Superior temporal gyrus (tissue), 1 donor: ENCODE measurements around the gene LTN1.
A peak's percentile ranks its signal among the peaks of the same experiment; 100 is the strongest.
"Not testable (repeated sequence)": the region's sequence is repeated elsewhere in the genome, so short reads cannot be mapped to it uniquely, and the experiment has no call there.

ENCODE experiments used
- DNase-seq: peaks from one replicate; pipeline ENCODE4 v3.0.0-alpha.2; 2016; ENCODE audit errors: extremely low spot score

LTN1 gene

DNA sequence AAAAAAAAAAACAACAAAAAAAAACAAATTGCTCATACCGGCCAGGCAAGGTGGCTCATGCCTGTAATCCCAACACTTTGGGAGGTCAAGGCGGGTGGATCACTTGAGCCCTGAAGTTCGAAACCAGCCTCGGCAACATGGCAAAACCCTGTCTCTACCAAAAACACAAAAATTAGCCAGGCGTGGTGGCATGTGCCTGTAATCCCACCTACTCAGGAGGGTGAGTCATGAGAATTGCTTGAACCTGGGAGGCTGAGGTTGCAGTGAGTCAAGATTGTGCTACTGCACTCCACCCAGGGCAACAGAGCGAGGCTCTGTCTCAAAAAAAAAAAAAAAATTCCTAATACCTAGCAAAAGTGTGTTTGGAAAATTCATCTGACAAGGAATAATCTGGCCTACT lies 4.5 kb downstream of the LTN1 start:
- DNase-seq, result not testable (repeated sequence)

DNA sequence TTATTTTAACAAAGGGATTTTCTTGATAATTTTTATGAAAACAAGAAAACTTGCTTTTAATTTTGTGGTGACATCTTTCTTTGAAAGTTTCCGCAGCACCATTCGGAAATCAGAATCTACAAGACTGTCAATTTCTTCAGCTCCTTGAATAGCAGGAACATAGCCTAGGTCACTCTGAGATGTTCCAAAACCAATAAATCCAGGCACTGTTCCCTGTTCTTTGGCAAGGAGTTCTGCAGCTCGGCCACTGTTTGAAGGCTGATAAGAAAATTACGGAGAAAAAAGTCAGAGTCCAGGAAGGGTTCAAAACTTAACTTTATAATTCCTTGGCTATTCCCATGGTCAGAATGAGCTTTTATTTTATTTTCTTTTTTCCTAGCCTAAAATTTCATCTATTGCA lies 6.0 kb downstream of the LTN1 start:
- no peak for DNase-seq

DNA sequence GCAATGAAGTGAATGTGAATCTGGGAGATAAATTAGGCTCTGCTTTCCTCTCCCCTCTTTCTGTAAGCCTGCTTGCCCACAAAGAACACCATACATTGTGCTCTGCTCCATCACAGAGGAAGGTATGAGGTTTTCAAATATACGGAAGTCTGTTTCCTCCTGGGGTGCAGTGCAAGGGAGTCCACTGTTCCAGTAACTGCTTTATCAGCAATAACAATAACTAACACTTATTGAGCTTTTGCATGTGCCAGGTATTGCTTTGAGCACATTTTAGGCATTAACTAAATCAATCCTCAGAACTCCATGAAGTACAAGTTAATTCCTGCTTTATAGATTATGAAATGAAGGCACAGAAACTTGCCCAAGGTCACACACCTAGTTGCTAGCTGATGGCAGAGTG lies 10.0 kb downstream of the LTN1 start:
- DNase-seq, result no peak

DNA sequence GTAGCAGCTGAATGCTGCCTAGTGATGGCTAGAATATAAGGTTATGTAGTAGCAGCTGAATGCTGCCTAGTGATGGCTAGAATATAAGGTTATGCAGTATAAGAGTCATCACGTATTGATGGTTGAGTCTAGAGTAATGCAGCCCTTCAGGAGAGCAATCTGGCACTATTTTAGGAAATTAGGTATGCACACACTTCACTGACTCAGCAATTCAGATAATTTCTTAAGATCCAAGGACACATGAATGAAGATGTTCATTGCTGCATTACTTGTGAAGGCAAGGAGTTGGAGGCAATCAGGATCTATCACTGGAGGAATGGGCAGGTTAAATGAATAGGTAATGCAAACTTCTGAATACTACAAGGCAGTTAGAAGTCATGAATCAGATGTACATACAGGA lies 13.6 kb downstream of the LTN1 start:
- no peak for DNase-seq

DNA sequence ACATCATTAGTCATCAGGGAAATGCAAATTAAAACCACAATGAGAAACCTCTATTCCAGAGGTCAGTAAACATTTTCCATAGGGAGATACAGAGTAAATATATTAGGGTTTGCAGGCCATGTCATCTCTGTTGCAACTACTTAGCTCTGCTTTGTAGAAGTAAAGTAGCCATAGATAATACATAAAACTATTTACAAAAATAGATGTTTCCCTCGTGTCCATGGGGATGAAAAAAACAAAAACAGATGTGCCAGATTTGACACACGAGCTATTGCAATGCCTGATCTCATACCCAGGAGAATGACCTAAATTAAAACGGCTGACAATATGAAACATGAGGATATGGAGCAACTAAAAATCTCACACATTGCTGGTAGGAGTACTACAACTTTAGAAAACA lies 17.3 kb downstream of the LTN1 start:
- DNase-seq, result no peak

DNA sequence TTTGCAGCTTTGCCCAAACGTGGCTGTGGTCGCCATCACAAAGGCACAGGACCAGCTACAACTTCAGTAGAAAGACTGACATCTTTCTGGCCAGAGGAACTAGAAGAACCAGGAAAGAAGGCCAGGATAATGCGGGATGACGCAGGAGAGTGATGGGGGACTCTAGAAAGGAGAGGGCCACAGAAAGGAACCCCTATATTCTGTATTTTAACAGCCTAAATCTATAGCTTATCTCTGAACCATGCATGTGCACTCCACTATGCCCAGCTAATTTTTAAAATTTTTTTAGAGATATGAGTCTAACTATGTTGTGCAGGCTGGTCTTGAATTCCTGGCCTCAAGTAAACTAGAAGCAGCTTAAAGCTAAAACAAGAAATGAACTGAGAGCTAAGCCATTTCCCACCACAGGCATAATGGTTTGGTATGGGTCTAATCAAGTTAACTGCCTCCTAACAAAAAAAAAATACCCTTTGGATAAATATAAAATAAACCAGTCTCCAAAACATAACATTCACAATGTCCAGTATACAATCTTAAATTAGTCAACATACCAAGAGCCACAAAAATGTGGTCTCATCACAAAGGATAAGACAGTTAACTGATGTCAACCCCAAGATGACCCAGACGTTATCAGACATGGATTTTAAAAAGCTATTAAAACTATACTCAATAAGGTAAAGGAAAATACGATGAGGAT lies 18.0 kb downstream of the LTN1 start:
- no peak for DNase-seq

DNA sequence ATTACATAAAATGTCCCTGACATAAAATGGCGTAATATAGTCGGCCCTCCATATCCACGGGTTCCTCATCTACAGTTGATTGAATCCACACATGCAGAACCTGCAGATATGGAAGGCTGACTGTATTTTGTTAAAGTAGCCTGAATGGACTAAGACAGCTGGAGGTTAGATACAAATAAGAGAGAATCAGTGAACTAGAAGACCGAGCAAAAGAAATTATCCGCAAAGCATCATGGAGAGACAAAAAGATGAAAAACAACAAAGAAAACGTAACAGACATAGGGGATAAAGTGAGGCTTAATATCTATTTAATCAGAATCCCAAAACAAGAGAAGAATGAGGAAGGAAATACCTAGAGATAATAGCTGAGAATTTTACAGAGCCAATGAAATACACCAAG lies 20.3 kb downstream of the LTN1 start:
- DNase-seq, result no peak

DNA sequence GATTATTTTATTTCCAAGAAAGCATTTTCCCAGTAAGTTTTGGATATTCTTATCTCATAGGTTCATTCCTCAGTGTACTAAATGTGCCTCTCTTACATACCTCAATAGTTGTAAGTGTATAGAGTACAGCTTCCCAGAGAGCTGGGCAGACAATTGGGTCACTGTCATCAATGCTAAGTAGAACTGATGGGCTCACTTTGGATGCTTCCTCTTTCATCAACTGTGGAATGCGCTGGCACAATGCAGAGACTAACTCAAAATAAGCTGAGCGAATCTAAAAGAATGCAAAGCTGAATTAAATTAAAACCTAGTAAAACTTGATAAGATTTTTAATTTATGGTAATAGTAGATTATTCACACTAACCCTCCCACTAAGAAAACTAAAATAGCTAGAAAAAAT lies 21.5 kb downstream of the LTN1 start:
- DNase-seq, result peak; percentile 34

DNA sequence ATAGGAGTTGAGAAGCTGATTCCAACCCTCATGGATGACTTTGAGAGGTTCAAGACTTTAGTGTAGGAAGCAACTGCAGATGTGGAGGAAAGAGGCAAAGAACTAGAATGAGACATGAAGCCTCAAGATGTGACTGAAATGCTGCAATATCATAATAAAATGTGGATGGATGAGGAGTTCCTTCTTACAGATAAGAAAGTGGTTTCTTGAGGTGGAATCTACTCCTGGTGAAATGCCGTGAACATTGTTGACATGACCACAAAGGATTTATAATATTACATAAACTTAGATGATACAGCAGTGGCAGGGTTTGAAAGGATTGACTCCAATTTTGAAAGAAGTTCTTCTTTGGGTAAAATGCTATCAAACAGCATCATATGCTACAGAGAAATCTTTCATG lies 28.8 kb downstream of the LTN1 start:
- no peak for DNase-seq

DNA sequence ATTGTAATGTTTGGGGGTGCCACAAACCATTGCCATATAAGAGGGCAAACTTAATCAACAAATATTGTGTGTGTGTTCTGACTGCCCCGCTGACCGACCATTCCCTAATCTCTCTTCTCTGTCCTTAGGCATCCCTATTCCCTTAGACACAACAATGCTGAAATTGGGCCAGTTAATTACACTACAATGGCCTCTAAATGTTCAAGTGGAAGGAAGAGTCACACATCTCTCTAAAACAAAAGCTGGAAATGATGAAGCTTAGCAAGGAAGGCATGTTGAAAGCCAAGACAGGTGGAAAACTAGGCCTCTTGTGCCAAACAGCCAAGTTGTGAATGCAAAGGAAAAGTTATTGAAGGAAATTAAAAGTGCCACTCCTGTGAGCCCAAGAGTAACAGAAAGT lies 30.2 kb downstream of the LTN1 start:
- DNase-seq, result no peak

DNA sequence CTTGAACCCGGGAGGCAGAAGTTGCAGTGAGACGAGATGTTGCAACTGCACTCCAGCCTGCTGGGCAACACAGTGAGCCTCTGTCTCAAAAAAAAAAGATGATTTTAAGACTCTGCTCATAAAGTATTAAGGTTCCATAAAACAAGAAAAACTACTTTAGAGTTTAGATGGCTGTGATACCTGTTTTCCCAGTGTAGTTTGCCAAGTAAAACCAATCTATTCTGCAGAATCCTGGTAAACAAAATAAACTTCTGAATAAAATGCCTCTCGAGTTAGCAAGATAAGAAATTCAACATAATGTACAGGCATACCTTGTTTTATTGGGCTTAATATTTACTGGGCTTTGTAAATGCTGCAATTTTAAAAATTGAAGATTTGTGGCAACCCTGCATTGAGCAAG lies 30.8 kb downstream of the LTN1 start:
- DNase-seq, result no peak

DNA sequence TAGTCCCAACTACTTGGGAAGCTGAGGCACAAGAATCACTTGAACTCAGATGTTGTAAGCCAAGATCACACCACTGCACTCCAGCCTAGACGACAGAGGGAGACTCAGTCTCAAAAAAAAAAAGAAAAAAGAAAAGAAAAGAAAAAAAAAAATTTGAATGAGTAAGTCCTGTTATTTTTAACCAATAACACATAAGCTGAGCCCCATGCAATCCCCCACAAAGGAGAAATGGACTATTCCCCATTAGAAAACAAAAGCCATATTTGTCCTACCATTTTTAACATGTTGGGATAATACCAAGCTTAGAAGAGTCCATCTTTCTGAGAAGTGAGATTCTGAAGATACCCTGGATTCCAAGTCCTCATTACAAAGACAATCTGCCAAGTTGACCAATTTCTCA lies 32.4 kb downstream of the LTN1 start:
- no peak for DNase-seq

DNA sequence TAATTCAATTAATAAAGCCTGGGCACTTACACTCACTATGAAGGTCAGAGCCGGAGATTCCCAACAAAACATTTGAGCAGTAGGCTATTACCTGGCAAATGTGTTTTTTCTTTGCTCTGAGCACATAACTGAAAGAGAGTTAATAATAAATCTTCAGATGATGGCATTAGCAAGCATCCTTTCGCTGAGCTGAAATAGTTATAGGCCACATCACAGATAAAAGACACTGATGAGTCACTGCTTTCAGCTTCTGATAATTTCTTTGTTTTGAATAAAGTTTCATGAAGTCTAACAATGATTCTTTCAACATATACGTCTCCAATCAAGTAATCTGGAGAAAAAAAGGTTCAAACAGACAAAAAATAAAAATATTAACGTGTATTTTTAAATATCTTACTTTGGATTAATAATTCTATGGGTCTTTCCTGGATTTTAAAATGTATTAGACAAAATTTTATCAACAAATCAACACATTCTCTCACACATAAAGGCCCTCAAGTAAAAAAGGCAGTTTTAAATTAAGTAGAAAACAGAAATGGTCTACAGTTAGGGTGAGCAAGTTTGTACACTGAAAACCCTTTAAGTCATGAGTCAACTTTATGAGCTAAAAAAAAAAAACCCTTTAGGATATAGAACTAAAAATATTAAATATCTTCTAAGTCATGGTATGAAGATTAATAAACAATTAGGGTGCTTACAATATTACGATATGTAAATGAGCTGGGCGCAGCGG lies 33.1 kb downstream of the LTN1 start:
- no peak for DNase-seq

DNA sequence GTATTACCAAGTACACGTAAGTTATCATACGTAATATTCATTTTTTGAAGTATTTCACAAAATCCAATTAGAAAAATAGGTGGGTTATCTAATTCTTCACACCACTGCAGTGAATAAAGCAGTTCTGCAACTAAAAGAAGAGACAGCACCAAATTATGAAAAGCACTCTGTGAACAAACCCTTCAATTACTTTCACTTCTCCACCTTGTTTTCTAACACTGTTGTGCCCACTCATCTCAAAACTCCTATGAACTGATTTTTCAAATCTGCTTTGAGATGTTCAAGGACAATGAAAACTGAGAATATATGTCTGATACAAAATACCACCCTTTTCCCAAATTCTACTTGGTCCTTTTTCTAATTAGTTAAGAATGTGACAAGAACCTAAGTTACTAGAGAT lies 39.4 kb downstream of the LTN1 start:
- DNase-seq, result no peak

DNA sequence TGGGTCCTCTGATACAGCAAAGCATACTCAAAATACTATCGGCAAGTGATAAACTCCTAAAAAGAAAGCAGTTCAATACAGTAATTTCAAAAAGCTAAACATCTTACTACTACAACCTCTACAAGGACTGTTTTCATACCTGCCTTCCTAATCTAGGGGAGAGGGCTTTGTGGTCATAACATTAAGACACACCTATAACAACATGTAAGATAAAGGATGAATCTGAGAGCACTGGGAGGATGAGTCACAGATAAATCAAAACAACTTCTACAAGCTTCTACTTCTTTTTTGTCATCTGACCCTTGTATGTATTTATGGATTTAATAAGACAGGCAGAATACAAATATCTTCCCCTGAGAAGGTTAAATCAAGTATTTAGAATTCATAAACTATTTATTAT lies 40.0 kb downstream of the LTN1 start:
- DNase-seq, result no peak

DNA sequence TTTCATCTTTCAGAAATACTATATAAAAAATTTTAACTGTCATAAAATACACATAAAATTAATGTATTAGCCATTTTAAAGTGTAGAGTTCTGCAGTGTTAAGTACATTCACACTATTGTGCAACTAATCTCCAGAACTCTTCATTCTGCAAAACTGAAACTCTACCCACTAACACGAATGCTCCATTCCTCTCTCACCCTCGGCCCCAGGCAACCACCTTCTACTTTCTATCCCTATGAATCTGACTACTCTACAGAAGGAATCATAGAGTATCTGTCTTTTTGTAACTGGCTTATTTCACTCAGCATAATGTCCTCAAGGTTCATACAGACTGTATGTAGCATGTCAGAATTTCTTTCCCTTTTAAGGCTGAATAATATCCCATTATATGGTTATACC lies 43.4 kb downstream of the LTN1 start:
- DNase-seq, result no peak

DNA sequence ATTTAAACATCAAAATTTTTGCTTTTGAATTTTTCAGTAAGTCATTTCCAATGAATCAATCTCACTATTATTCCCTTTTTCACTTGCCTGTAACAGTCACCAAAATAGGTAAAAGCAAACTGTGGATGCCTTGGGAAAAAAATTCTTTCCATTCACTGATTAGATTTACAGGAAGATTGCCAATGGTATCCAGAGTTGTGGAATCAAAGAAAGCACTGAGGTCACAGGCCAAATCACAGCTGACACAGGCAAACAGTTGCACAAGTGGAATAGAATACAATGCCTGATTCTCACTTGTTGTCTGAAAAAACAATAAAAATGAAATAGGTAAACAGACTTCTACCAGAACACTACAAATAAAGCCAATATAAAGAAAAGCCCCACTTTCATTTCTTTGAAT lies 48.4 kb downstream of the LTN1 start:
- DNase-seq, result peak; percentile 78

DNA sequence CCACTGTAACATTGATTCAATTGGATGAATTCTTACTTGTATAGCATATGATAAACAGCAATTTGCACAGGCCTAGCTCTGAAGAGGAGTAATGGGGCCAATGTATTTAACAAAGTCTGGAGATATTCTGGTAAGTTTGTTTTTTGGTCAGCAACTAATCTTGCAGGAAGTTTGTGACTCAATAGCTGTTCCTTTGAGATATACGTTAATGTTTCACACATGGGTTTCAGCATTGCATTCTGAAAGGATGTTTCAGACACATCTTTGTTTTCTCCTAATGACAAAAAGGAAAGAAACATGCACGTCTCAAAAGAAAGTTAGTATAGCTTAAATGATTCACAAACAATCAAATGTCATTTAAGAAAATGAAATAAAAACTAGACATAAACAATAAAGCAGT lies 49.0 kb downstream of the LTN1 start:
- DNase-seq, result no peak

DNA sequence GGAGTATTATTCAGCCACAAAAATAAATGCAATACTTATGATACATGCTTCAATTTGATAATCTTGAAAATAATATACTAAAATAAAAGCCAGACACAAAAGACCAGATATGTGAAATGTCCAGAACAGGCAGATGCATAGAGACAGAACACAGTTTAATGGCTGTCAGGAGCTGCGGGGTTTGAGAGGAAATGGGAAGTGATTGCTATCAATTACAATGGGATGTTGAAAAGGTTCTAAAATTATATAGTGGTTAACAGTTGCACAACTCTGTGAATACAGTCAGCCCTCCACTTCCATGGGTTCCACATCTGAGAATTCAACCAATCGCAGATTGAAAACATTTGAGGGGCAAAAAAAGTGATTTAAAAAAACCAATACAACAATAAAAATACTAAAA lies 54.0 kb downstream of the LTN1 start:
- DNase-seq, result no peak

DNA sequence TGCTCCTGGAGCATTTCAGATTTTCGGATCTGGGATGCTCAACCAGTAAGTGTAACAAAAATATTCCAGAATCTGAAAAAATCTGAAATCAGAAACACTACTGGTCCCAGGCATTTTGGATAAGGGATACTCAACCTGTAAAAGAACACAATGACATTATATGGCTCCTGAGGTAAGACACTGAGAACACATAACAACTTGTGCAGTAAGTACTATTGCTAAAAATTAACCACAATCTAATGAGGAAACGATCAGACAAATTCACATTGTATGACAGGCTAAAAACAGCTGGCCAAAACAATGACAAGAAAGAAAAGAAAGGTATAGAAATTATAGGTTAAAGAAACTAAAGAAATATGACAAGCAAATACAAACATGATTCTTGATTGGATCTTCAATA lies 54.9 kb downstream of the LTN1 start:
- no peak for DNase-seq

DNA sequence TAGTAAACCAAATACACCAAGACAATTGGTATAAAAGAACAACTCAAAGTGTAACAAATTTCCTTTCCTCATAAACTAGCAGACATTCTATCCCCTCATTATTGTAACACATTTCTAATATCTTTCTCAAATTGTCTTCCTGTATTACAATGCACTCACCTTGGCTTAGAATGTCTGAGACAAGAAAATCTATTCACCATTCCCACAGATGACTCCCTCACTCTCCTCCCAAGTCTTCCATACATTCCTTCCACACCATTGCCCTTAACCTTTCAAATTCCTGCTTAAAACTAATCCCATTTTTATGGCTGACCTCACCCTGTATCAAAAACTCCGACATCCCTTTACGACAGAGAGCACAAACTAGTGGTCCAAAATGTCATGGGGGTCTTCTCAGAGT lies 56.0 kb downstream of the LTN1 start:
- DNase-seq, result no peak

DNA sequence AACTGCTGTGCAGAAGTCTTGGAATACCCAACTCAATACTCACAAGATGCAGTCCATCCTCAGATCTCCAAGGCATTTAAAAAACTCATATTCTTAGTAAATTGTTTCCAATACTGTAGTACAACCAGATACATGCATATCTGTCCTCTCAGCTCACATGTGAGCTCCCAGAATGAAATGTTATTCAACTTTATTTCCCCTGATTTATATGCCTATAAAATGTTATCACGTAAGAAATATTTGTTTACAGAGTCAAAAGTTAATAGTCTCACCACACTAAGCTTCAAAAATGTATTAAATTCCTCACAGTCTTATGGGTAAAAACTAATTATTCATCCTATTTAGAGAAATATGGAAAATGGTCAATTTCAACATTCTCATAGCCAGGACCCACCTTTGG lies 56.6 kb downstream of the LTN1 start:
- no peak for DNase-seq

DNA sequence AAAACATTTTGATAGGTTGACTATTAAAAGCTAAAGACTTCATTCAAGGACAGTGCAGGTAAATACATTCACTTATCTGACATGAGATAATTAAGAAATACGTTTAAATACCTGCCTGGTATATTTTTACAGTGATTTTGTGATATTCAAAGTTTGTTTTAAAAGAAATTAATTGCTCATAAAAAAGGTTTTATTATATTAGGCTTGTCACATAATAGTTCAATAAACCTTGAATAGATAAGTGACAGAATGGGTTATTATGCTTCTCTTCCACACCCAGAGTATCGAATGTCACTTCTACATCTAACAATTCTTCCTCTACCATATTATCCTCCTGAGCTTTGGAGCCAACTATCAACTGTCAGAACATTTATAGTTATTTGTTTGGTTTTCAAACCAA lies 60.0 kb downstream of the LTN1 start:
- no peak for DNase-seq
